HG03439 (cell line): Measurements from ENCODE around the gene TPMT.
A peak's percentile ranks its signal among the peaks of the same experiment; 100 is the strongest.
"Not testable (repeated sequence)": the region's sequence is repeated elsewhere in the genome, so short reads cannot be mapped to it uniquely, and the experiment has no call there.

Experiments used
- ATAC-seq: cut with Tn5 transposase; IDR thresholded peaks from one replicate; pipeline ENCODE4 v1.9.1; 2021; ENCODE audit warnings: mild to moderate bottlenecking, moderate library complexity; ENCODE audit not compliant: unreplicated experiment

TPMT gene

GRCh38 chr6:18155864-18156421 lies 1.1 kb upstream of the TPMT start:
- peak; percentile 25 for ATAC-seq

GRCh38 chr6:18155150-18155863 lies 430 bp upstream of the TPMT start, which contains the start of gene KDM1B:
Gene KDM1B, plus strand, starts transcription at chr6:18155422. Its CDS starts 4,474 bp downstream, at chr6:18159896.
- ATAC-seq: peak; percentile 95

GRCh38 chr6:18153311-18153703 lies 1.6 kb downstream of the TPMT start:
- ATAC-seq: no peak

- ATAC-seq: no peak
Measured at GRCh38 chr6:18151801-18152200, 3.1 kb downstream of the TPMT start.

- ATAC-seq: not testable (repeated sequence)
Measured at GRCh38 chr6:18151391-18151790, 3.5 kb downstream of the TPMT start.

- no peak for ATAC-seq
Measured at GRCh38 chr6:18148304-18149025, 6.4 kb downstream of the TPMT start.

GRCh38 chr6:18147616-18148015 lies 7.3 kb downstream of the TPMT start:
- ATAC-seq: no peak

GRCh38 chr6:18147160-18147559 lies 7.7 kb downstream of the TPMT start:
- ATAC-seq: no peak

GRCh38 chr6:18142591-18142861 lies 12.4 kb downstream of the TPMT start:
- ATAC-seq: no peak

- ATAC-seq: no peak
Measured at GRCh38 chr6:18141805-18142590, 12.9 kb downstream of the TPMT start.

GRCh38 chr6:18139935-18140621 lies 14.8 kb downstream of the TPMT start:
- ATAC-seq: no peak

- ATAC-seq: no peak
Measured at GRCh38 chr6:18138906-18139305, 16.0 kb downstream of the TPMT start.

- ATAC-seq: no peak
Measured at GRCh38 chr6:18136260-18136659, 18.6 kb downstream of the TPMT start.

GRCh38 chr6:18135171-18135570 lies 19.7 kb downstream of the TPMT start:
- no peak for ATAC-seq

GRCh38 chr6:18132346-18132745 lies 22.5 kb downstream of the TPMT start:
- no peak for ATAC-seq

GRCh38 chr6:18126121-18126520 lies 28.8 kb downstream of the TPMT start:
- ATAC-seq: no peak

GRCh38 chr6:18122128-18123093 lies 32.5 kb downstream of the TPMT start, which contains the start of gene NHLRC1:
Gene NHLRC1, minus strand, starts transcription at chr6:18122677. Its CDS starts 71 bp downstream, at chr6:18122606.
- peak; percentile 95 for ATAC-seq

- ATAC-seq: no peak
Measured at GRCh38 chr6:18121580-18122127, 33.2 kb downstream of the TPMT start.

- ATAC-seq: no peak
Measured at GRCh38 chr6:18119236-18119635, 35.6 kb downstream of the TPMT start.
